ENCODE results near the gene DOCK7. TPM values are rescaled to one million over a fixed set of nuclear protein-coding genes. Genes with fewer than 3 reads are reported as not detected.
"Not testable (repeated sequence)": the region's sequence is repeated elsewhere in the genome, so short reads cannot be mapped to it uniquely, and the experiment has no call there.

Gene DOCK7
- total RNA-seq, 1 donor from 2014 or later, result 28.0 TPM

GRCh38 chr1:62589321-62589720 lies 98.9 kb downstream of the DOCK7 start:
- no peak for TF ChIP-seq CTCF (IDR thresholded peaks at IDR 0.05; ENCODE audit: unreplicated experiment)
- Mint-ChIP-seq H3K4me3 (ENCODE audit: unreplicated experiment) (no peak overlapping the region), H3K27me3 (ENCODE audit: unreplicated experiment) (peaks cover 1% of the 10 kb centered on the region), H3K27ac (ENCODE audit: unreplicated experiment) (no peak overlapping the region), H3K9me3 (ENCODE audit: unreplicated experiment) (no peaks in the 10 kb centered on the region), H3K36me3 (ENCODE audit: low read depth, unreplicated experiment) (no peaks in the 10 kb centered on the region), H3K4me1 (ENCODE audit: unreplicated experiment) (no peaks in the 10 kb centered on the region)
- no peak for DNase-seq (ENCODE audit: low spot score)

GRCh38 chr1:62588000-62588399 lies 100.2 kb downstream of the DOCK7 start:
- H3K4me1 Mint-ChIP-seq (ENCODE audit: unreplicated experiment), result no peaks in the 10 kb centered on the region
- H3K27me3 Mint-ChIP-seq (ENCODE audit: unreplicated experiment), result peaks cover 1% of the 10 kb centered on the region
- H3K9me3 Mint-ChIP-seq (ENCODE audit: unreplicated experiment), result no peaks in the 10 kb centered on the region
- no peaks in the 10 kb centered on the region for H3K36me3 Mint-ChIP-seq (ENCODE audit: low read depth, unreplicated experiment)
- TF ChIP-seq CTCF (IDR thresholded peaks at IDR 0.05; ENCODE audit: unreplicated experiment), result no peak
- no peak overlapping the region for H3K27ac Mint-ChIP-seq (ENCODE audit: unreplicated experiment)
- DNase-seq (ENCODE audit: low spot score), result no peak
- H3K4me3 Mint-ChIP-seq (ENCODE audit: unreplicated experiment), result no peak overlapping the region

GRCh38 chr1:62585469-62586155 lies 102.6 kb downstream of the DOCK7 start:
- Mint-ChIP-seq H3K9me3 (ENCODE audit: unreplicated experiment) (no peaks in the 10 kb centered on the region), H3K27ac (ENCODE audit: unreplicated experiment) (no peak overlapping the region), H3K4me1 (ENCODE audit: unreplicated experiment) (no peaks in the 10 kb centered on the region), H3K27me3 (ENCODE audit: unreplicated experiment) (no peaks in the 10 kb centered on the region), H3K4me3 (ENCODE audit: unreplicated experiment) (no peak overlapping the region), H3K36me3 (ENCODE audit: low read depth, unreplicated experiment) (no peaks in the 10 kb centered on the region)
- DNase-seq (ENCODE audit: low spot score), result no peak
- TF ChIP-seq CTCF (IDR thresholded peaks at IDR 0.05; ENCODE audit: unreplicated experiment), result no peak

GRCh38 chr1:62573675-62574074 lies 114.5 kb downstream of the DOCK7 start:
- no peak for TF ChIP-seq CTCF (IDR thresholded peaks at IDR 0.05; ENCODE audit: unreplicated experiment)
- Mint-ChIP-seq H3K4me1 (ENCODE audit: unreplicated experiment) (no peaks in the 10 kb centered on the region), H3K36me3 (ENCODE audit: low read depth, unreplicated experiment) (peaks cover 21% of the 10 kb centered on the region), H3K27ac (ENCODE audit: unreplicated experiment) (no peak overlapping the region), H3K9me3 (ENCODE audit: unreplicated experiment) (peaks cover 4% of the 10 kb centered on the region), H3K4me3 (ENCODE audit: unreplicated experiment) (no peak overlapping the region), H3K27me3 (ENCODE audit: unreplicated experiment) (no peaks in the 10 kb centered on the region)
- no peak for DNase-seq (ENCODE audit: low spot score)

GRCh38 chr1:62572476-62572875 lies 115.7 kb downstream of the DOCK7 start:
- no peak for DNase-seq (ENCODE audit: low spot score)
- TF ChIP-seq CTCF (IDR thresholded peaks at IDR 0.05; ENCODE audit: unreplicated experiment), result no peak
- no peak overlapping the region for H3K27ac Mint-ChIP-seq (ENCODE audit: unreplicated experiment)
- no peak overlapping the region for H3K4me3 Mint-ChIP-seq (ENCODE audit: unreplicated experiment)
- H3K27me3 Mint-ChIP-seq (ENCODE audit: unreplicated experiment), result peaks cover 1% of the 10 kb centered on the region
- peaks cover 25% of the 10 kb centered on the region for H3K36me3 Mint-ChIP-seq (ENCODE audit: low read depth, unreplicated experiment)
- peaks cover 4% of the 10 kb centered on the region for H3K9me3 Mint-ChIP-seq (ENCODE audit: unreplicated experiment)
- no peaks in the 10 kb centered on the region for H3K4me1 Mint-ChIP-seq (ENCODE audit: unreplicated experiment)

GRCh38 chr1:62571517-62571916 lies 116.7 kb downstream of the DOCK7 start:
- not testable (repeated sequence) for H3K4me1 Mint-ChIP-seq (ENCODE audit: unreplicated experiment); H3K9me3 Mint-ChIP-seq (ENCODE audit: unreplicated experiment); H3K27ac Mint-ChIP-seq (ENCODE audit: unreplicated experiment); H3K27me3 Mint-ChIP-seq (ENCODE audit: unreplicated experiment); DNase-seq (ENCODE audit: low spot score)
- H3K4me3 Mint-ChIP-seq (ENCODE audit: unreplicated experiment), result peak overlapping the region; percentile 74
- H3K36me3 Mint-ChIP-seq (ENCODE audit: low read depth, unreplicated experiment), result peaks cover 34% of the 10 kb centered on the region

GRCh38 chr1:62567926-62568325 lies 120.3 kb downstream of the DOCK7 start:
- H3K4me1 Mint-ChIP-seq (ENCODE audit: unreplicated experiment); H3K9me3 Mint-ChIP-seq (ENCODE audit: unreplicated experiment); H3K4me3 Mint-ChIP-seq (ENCODE audit: unreplicated experiment); H3K27me3 Mint-ChIP-seq (ENCODE audit: unreplicated experiment); DNase-seq (ENCODE audit: low spot score); H3K27ac Mint-ChIP-seq (ENCODE audit: unreplicated experiment): not testable (repeated sequence)
- H3K36me3 Mint-ChIP-seq (ENCODE audit: low read depth, unreplicated experiment), result peaks cover 45% of the 10 kb centered on the region

- not testable (repeated sequence) for H3K4me3 Mint-ChIP-seq (ENCODE audit: unreplicated experiment); DNase-seq (ENCODE audit: low spot score); H3K27me3 Mint-ChIP-seq (ENCODE audit: unreplicated experiment); H3K4me1 Mint-ChIP-seq (ENCODE audit: unreplicated experiment); H3K27ac Mint-ChIP-seq (ENCODE audit: unreplicated experiment); H3K9me3 Mint-ChIP-seq (ENCODE audit: unreplicated experiment)
- peaks cover 45% of the 10 kb centered on the region for H3K36me3 Mint-ChIP-seq (ENCODE audit: low read depth, unreplicated experiment)
These were observed 121.0 kb downstream of the DOCK7 start for GRCh38 chr1:62567182-62567581.

Data from endothelial cell (in vitro differentiated cells).